WI38 (cell line): ENCODE measurements around the gene SLC22A5.

Experiments used
- H3K4me3 ChIP-seq: 2 replicates; pipeline ENCODE4 v1.5.1; 2011; ENCODE audit warnings: low read depth, mild to moderate bottlenecking, control low read depth, low read length
- CTCF ChIP-seq: IDR thresholded peaks from 2 replicates; pipeline ENCODE4 v1.5.1; 2012; ENCODE audit warnings: low read depth, mild to moderate bottlenecking, control low read depth, low read length

SLC22A5 gene

GRCh38 chr5:132354381-132355139 is 14.9 kb upstream of the SLC22A5 start:
- no peak overlapping the region for H3K4me3 ChIP-seq
- no peak for TF ChIP-seq CTCF

GRCh38 chr5:132355140-132355765 is 14.3 kb upstream of the SLC22A5 start:
- H3K4me3 ChIP-seq: no peak overlapping the region
- no peak for TF ChIP-seq CTCF

GRCh38 chr5:132358775-132359174 is 10.7 kb upstream of the SLC22A5 start:
- TF ChIP-seq CTCF: no peak
- H3K4me3 ChIP-seq: no peak overlapping the region

GRCh38 chr5:132362086-132362485 is 7.4 kb upstream of the SLC22A5 start:
- H3K4me3 ChIP-seq: no peak overlapping the region
- TF ChIP-seq CTCF: no peak

- no peak for TF ChIP-seq CTCF
- H3K4me3 ChIP-seq: no peak overlapping the region
These were observed 5.9 kb upstream of the SLC22A5 start for GRCh38 chr5:132363431-132364112.

- no peak for TF ChIP-seq CTCF
- no peak overlapping the region for H3K4me3 ChIP-seq
These were observed 5.2 kb upstream of the SLC22A5 start for GRCh38 chr5:132364319-132364718.

GRCh38 chr5:132365213-132365612 is 4.3 kb upstream of the SLC22A5 start:
- TF ChIP-seq CTCF: no peak

More at GRCh38 chr5:132365213-132365612, 4.3 kb upstream of the SLC22A5 start:
- no peak overlapping the region for H3K4me3 ChIP-seq
